Frontal cortex (tissue), 1 donor: Measurements from ENCODE around the gene NOL11. TPM values are rescaled to one million over a fixed set of nuclear protein-coding genes. Genes with fewer than 3 reads are reported as not detected.

Source experiments
- small RNA-seq: library from RNA; depleted of rRNA; stranded (forward); fragments of <200 nt; gene quantifications from one replicate; pipeline ENCODE3, GENCODE V24; 2014
- total RNA-seq: library from RNA; depleted of rRNA; stranded (reverse); fragments of >200 nt; gene quantifications from one replicate; pipeline ENCODE4 v1.2.3, GENCODE V29; 2014

Gene NOL11
- total RNA-seq, 1 donor from 2014 or later: 80.3 TPM

Small RNA genes within 50 kb of the gene (small RNA-seq; reads per million reads assigned to genes)
- 1.1 reads per million, percentile 67 among the genes with 10 or more reads in this experiment for gene SNORA38B

Other genes with a start within 250 kb of the NOL11 start
- 128 TPM for gene BPTF, start 107.6 kb downstream of the NOL11 start, total RNA-seq